Measurements from ENCODE around the gene HMCN1.

GRCh38 chr1:186191511-186191910 lies 457.3 kb downstream of the HMCN1 start:
- TF ChIP-seq GATA2 (CRISPR knock-in tag; IDR thresholded peaks at IDR 0.05), result no peak
- TF ChIP-seq USF2 (IDR thresholded peaks at IDR 0.05; ENCODE audit: borderline replicate concordance, low read depth, low read length), result no peak
- no peak for TF ChIP-seq POLR2AphosphoS5 (IDR thresholded peaks at IDR 0.05; ENCODE audit: low read depth, low read length)
- no peak for TF ChIP-seq SMC3 (IDR thresholded peaks at IDR 0.05; ENCODE audit: low read depth, low read length)
- TF ChIP-seq, protein P1, sequence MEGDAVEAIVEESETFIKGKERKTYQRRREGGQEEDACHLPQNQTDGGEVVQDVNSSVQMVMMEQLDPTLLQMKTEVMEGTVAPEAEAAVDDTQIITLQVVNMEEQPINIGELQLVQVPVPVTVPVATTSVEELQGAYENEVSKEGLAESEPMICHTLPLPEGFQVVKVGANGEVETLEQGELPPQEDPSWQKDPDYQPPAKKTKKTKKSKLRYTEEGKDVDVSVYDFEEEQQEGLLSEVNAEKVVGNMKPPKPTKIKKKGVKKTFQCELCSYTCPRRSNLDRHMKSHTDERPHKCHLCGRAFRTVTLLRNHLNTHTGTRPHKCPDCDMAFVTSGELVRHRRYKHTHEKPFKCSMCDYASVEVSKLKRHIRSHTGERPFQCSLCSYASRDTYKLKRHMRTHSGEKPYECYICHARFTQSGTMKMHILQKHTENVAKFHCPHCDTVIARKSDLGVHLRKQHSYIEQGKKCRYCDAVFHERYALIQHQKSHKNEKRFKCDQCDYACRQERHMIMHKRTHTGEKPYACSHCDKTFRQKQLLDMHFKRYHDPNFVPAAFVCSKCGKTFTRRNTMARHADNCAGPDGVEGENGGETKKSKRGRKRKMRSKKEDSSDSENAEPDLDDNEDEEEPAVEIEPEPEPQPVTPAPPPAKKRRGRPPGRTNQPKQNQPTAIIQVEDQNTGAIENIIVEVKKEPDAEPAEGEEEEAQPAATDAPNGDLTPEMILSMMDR (IDR thresholded peaks at IDR 0.05), result no peak
- TF ChIP-seq GABPA (IDR thresholded peaks at IDR 0.05; ENCODE audit: low read depth), result no peak
- TF ChIP-seq, protein P2, sequence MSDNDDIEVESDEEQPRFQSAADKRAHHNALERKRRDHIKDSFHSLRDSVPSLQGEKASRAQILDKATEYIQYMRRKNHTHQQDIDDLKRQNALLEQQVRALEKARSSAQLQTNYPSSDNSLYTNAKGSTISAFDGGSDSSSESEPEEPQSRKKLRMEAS (IDR thresholded peaks at IDR 0.05; ENCODE audit: low read depth), result no peak
- TF ChIP-seq ELF1 (IDR thresholded peaks at IDR 0.05), result no peak
- TF ChIP-seq RCOR1 (IDR thresholded peaks at IDR 0.05; ENCODE audit: low read length), result no peak
- no peak for TF ChIP-seq IRF3 (IDR thresholded peaks at IDR 0.05; ENCODE audit: low read depth, low read length)
- no peak for TF ChIP-seq CHD2 (IDR thresholded peaks at IDR 0.05; ENCODE audit: low read length, partially characterized antibody)
- TF ChIP-seq YY1 (IDR thresholded peaks at IDR 0.05; ENCODE audit: low read depth), result no peak
